Esophagus (tissue), 2 donors: ENCODE measurements around the gene ARIH2. TPM values are rescaled to one million over a fixed set of nuclear protein-coding genes. Genes with fewer than 3 reads are reported as not detected.

Experiments used
- H3K27ac ChIP-seq, 2 donors: one replicate each; pipeline ENCODE4 v1.5.1; 2013; ENCODE audit warnings: low read depth in 2 of 2, mild to moderate bottlenecking in 2 of 2, inconsistent platforms in 1 of 2, low read length in 1 of 2, moderate library complexity in 1 of 2
- H3K27me3 ChIP-seq, 2 donors: one replicate each; pipeline ENCODE4 v1.6.1; 2013; ENCODE audit warnings: low read length in 2 of 2, control low read depth in 1 of 2, mild to moderate bottlenecking in 1 of 2; ENCODE audit not compliant: insufficient read depth in 2 of 2, control insufficient read depth in 1 of 2
- H3K36me3 ChIP-seq, 2 donors: one replicate each; pipeline ENCODE4 v1.6.1; 2013; ENCODE audit warnings: low read length in 1 of 2; ENCODE audit not compliant: control insufficient read depth in 2 of 2, insufficient read depth in 2 of 2
- H3K4me1 ChIP-seq, 2 donors: one replicate each; pipeline ENCODE4 v1.6.1; 2013; ENCODE audit warnings: low read length in 1 of 2; ENCODE audit not compliant: control insufficient read depth in 2 of 2, insufficient read depth in 2 of 2
- H3K4me3 ChIP-seq, 2 donors: one replicate each; pipeline ENCODE4 v1.5.1; 2013; ENCODE audit warnings: low read length in 2 of 2, mild to moderate bottlenecking in 2 of 2, low read depth in 1 of 2, moderate library complexity in 1 of 2
- H3K9me3 ChIP-seq, 2 donors: one replicate each; pipeline ENCODE4 v1.6.1; 2013; ENCODE audit warnings: mild to moderate bottlenecking in 2 of 2, low read depth in 1 of 2, low read length in 1 of 2, moderate library complexity in 1 of 2; ENCODE audit not compliant: control insufficient read depth in 2 of 2, insufficient read depth in 1 of 2
- WGBS, 2 donors: extraction: QIAGEN DNeasy Blood & Tissue Kit; methylation state at CpG; one replicate each; pipeline ENCODE4 v1.1.7; 2013; 5-methylcytosine and 5-hydroxymethylcytosine counted together
- polyA plus RNA-seq, 2 donors: library from polyadenylated mRNA; stranded (reverse); fragments of 200-250 nt; gene quantifications; one replicate each; pipeline ENCODE4 v1.2.3, GENCODE V29; 2013
- donor health status: healthy with polysubstance abuse.
- donor health status: Bipolar disorder and iron deficiency.

The ARIH2 gene
- polyA plus RNA-seq, 2 donors, result 32.8 to 36.5 TPM

- no peaks in the 10 kb centered on the region for H3K27me3 ChIP-seq
- H3K36me3 ChIP-seq, result peaks cover 3 to 7% of the 10 kb centered on the region in 2 donors
- peaks cover 0 to 3% of the 10 kb centered on the region in 2 donors for H3K4me1 ChIP-seq
- no peaks in the 10 kb centered on the region for H3K9me3 ChIP-seq
- H3K27ac ChIP-seq, result peak overlapping the region in 1 of 2 donors; percentile 81
- no peak overlapping the region for H3K4me3 ChIP-seq
- 34 to 37% methylated on average over 2 of the region's 2 CpGs for WGBS, 2 donors
These were observed 9.3 kb downstream of the ARIH2 start for GRCh38 chr3:48927928-48928327.

- 87 to 92% methylated on average over 1 of the region's 1 CpG for WGBS, 2 donors
- peaks cover 3 to 10% of the 10 kb centered on the region in 2 donors for H3K36me3 ChIP-seq
- H3K27ac ChIP-seq, result no peak overlapping the region
- peaks cover 0 to 3% of the 10 kb centered on the region in 2 donors for H3K4me1 ChIP-seq
- no peaks in the 10 kb centered on the region for H3K27me3 ChIP-seq
- H3K4me3 ChIP-seq, result no peak overlapping the region
- H3K9me3 ChIP-seq, result no peaks in the 10 kb centered on the region
These were observed 10.0 kb downstream of the ARIH2 start for GRCh38 chr3:48928679-48929078.

GRCh38 chr3:48929358-48930035 lies 10.9 kb downstream of the ARIH2 start:
- Histone ChIP-seq H3K4me3 (no peak overlapping the region), H3K27ac (no peak overlapping the region), H3K9me3 (no peaks in the 10 kb centered on the region), H3K36me3 (peaks cover 3 to 10% of the 10 kb centered on the region in 2 donors), H3K4me1 (peaks cover 0 to 3% of the 10 kb centered on the region in 2 donors), H3K27me3 (no peaks in the 10 kb centered on the region)
- WGBS, 2 donors, result 66 to 71% methylated on average over 3 of the region's 3 CpGs

GRCh38 chr3:48930590-48930989 lies 11.9 kb downstream of the ARIH2 start:
- H3K4me3 ChIP-seq, result no peak overlapping the region
- peaks cover 3 to 9% of the 10 kb centered on the region in 2 donors for H3K36me3 ChIP-seq
- WGBS, 2 donors, result 83 to 87% methylated on average over 3 of the region's 3 CpGs
- no peaks in the 10 kb centered on the region for H3K27me3 ChIP-seq
- no peak overlapping the region for H3K27ac ChIP-seq
- H3K4me1 ChIP-seq, result peaks cover 0 to 3% of the 10 kb centered on the region in 2 donors
- no peaks in the 10 kb centered on the region for H3K9me3 ChIP-seq

GRCh38 chr3:48931944-48932580 lies 13.4 kb downstream of the ARIH2 start:
- no peak overlapping the region for H3K27ac ChIP-seq
- H3K36me3 ChIP-seq, result peaks cover 3 to 6% of the 10 kb centered on the region in 2 donors
- no peaks in the 10 kb centered on the region for H3K9me3 ChIP-seq
- H3K27me3 ChIP-seq, result no peaks in the 10 kb centered on the region
- WGBS, 2 donors, result 53 to 60% methylated on average over 1 of the region's 1 CpG
- H3K4me1 ChIP-seq, result peaks cover 0 to 3% of the 10 kb centered on the region in 2 donors
- H3K4me3 ChIP-seq, result no peak overlapping the region

- H3K36me3 ChIP-seq, result peaks cover 0 to 4% of the 10 kb centered on the region in 2 donors
- WGBS, 2 donors, result 91 to 92% methylated on average over 5 of the region's 5 CpGs
- no peaks in the 10 kb centered on the region for H3K4me1 ChIP-seq
- H3K4me3 ChIP-seq, result no peak overlapping the region
- no peak overlapping the region for H3K27ac ChIP-seq
- no peaks in the 10 kb centered on the region for H3K9me3 ChIP-seq
- no peaks in the 10 kb centered on the region for H3K27me3 ChIP-seq
These were observed 15.8 kb downstream of the ARIH2 start for GRCh38 chr3:48934333-48934991.

GRCh38 chr3:48935530-48935929 lies 16.9 kb downstream of the ARIH2 start:
- no peak overlapping the region for H3K4me3 ChIP-seq
- no peak overlapping the region for H3K27ac ChIP-seq
- 89% methylated on average over 4 of the region's 4 CpGs for WGBS, 2 donors
- H3K9me3 ChIP-seq, result no peaks in the 10 kb centered on the region
- H3K4me1 ChIP-seq, result no peaks in the 10 kb centered on the region
- H3K36me3 ChIP-seq, result peaks cover 0 to 4% of the 10 kb centered on the region in 2 donors
- H3K27me3 ChIP-seq, result no peaks in the 10 kb centered on the region

- H3K27ac ChIP-seq, result no peak overlapping the region
- H3K9me3 ChIP-seq, result no peaks in the 10 kb centered on the region
- no peaks in the 10 kb centered on the region for H3K27me3 ChIP-seq
- H3K4me1 ChIP-seq, result no peaks in the 10 kb centered on the region
- no peaks in the 10 kb centered on the region for H3K36me3 ChIP-seq
- no peak overlapping the region for H3K4me3 ChIP-seq
These were observed 19.5 kb downstream of the ARIH2 start for GRCh38 chr3:48938156-48938555.

GRCh38 chr3:48938689-48939088 lies 20.0 kb downstream of the ARIH2 start:
- Histone ChIP-seq H3K36me3 (no peaks in the 10 kb centered on the region), H3K27me3 (no peaks in the 10 kb centered on the region), H3K4me3 (no peak overlapping the region), H3K27ac (no peak overlapping the region), H3K9me3 (no peaks in the 10 kb centered on the region), H3K4me1 (no peaks in the 10 kb centered on the region)
- 93 to 96% methylated on average over 3 of the region's 3 CpGs for WGBS, 2 donors
